NT2/D1 (cell line): ENCODE data around the gene ZDHHC4.

Experiments used
- DNase-seq: peaks from one replicate; pipeline ENCODE4 v3.0.0-alpha.2; 2011; ENCODE audit warnings: low read depth, low spot score
- H3K27me3 ChIP-seq: 2 replicates; pipeline ENCODE4 v1.6.0; 2011; ENCODE audit warnings: mild to moderate bottlenecking; ENCODE audit not compliant: insufficient read length, insufficient read depth
- H3K36me3 ChIP-seq: 2 replicates; pipeline ENCODE4 v1.6.1; 2011; ENCODE audit warnings: mild to moderate bottlenecking, low read length, mixed read lengths; ENCODE audit not compliant: insufficient read depth, insufficient read length
- H3K4me1 ChIP-seq: 2 replicates; pipeline ENCODE4 v1.5.1; 2011; ENCODE audit not compliant: insufficient read depth, insufficient read length
- H3K4me3 ChIP-seq: 2 replicates; pipeline ENCODE4 v1.5.1; 2011; ENCODE audit warnings: low read depth; ENCODE audit not compliant: insufficient read length
- H3K9ac ChIP-seq: 2 replicates; pipeline ENCODE4 v1.6.0; 2011; ENCODE audit warnings: low read depth; ENCODE audit not compliant: insufficient read length
- H3K9me3 ChIP-seq: 2 replicates; pipeline ENCODE4 v1.5.1; 2011; ENCODE audit warnings: mild to moderate bottlenecking, low read length; ENCODE audit not compliant: insufficient read depth
- SUZ12 ChIP-seq: IDR thresholded peaks from 2 replicates; pipeline ENCODE4 v1.6.1; 2011; ENCODE audit not compliant: insufficient read length, insufficient read depth; ENCODE audit errors: extremely low read depth
- YY1 ChIP-seq: IDR thresholded peaks from 2 replicates; pipeline ENCODE4 v1.6.1; 2011; ENCODE audit not compliant: insufficient read length, insufficient read depth
- ZNF274 ChIP-seq: IDR thresholded peaks from 2 replicates; pipeline ENCODE4 v1.6.1; 2011; ENCODE audit warnings: mild to moderate bottlenecking, low read depth, low read length

ZDHHC4 gene

DNA sequence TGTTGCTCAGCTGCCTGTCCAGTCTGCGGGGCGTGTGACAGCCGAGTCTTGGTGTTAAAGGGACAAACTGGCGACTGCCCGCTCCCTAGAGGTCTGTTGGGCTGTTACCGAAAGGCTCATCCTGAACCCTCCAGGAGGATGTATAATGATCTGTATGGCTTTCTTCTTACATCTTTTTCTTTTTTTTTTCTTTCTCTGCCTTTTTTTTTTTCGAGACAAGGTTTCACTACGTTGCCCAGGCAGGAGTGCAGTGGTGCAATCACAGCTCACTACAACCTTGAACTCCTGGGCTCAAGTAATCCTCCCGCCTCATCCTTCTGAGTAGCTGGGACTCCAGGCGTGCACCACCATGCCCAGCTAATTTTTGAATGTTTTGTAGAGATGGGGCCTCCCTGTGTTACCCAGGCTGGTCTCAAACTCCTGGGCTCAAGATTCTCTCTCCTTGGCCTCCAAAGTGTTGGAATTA, 13.4 kb downstream of the ZDHHC4 start:
- Histone ChIP-seq H3K27me3 (no peaks in the 10 kb centered on the region), H3K4me3 (peak overlapping the region; percentile 97), H3K36me3 (peaks cover 62% of the 10 kb centered on the region), H3K9me3 (no peaks in the 10 kb centered on the region), H3K4me1 (peaks cover 2% of the 10 kb centered on the region), H3K9ac (peak overlapping the region; percentile 98)
- no peak for DNase-seq
- no peak for TF ChIP-seq ZNF274
- no peak for TF ChIP-seq YY1
- no peak for TF ChIP-seq SUZ12

- TF ChIP-seq YY1 (no peak), SUZ12 (no peak), ZNF274 (no peak)
- Histone ChIP-seq H3K4me3 (no peak overlapping the region), H3K9ac (no peak overlapping the region), H3K27me3 (no peaks in the 10 kb centered on the region), H3K9me3 (no peaks in the 10 kb centered on the region), H3K4me1 (no peaks in the 10 kb centered on the region), H3K36me3 (peaks cover 82% of the 10 kb centered on the region)
- no peak for DNase-seq
These were observed 22.8 kb downstream of the ZDHHC4 start for GRCh38 chr7:6600093-6600492.

- Histone ChIP-seq H3K9ac (no peak overlapping the region), H3K36me3 (peaks cover 61% of the 10 kb centered on the region)
These were observed 27.2 kb downstream of the ZDHHC4 start for GRCh38 chr7:6604458-6604857.

GRCh38 chr7:6606866-6607583, 29.8 kb downstream of the ZDHHC4 start:
- H3K27me3 ChIP-seq: no peaks in the 10 kb centered on the region
- DNase-seq: no peak
- TF ChIP-seq YY1 (no peak), ZNF274 (no peak), SUZ12 (no peak)

More at GRCh38 chr7:6604458-6604857, 27.2 kb downstream of the ZDHHC4 start:
- no peak for DNase-seq
- TF ChIP-seq ZNF274 (no peak), SUZ12 (no peak), YY1 (no peak)
- peaks cover 3% of the 10 kb centered on the region for H3K4me1 ChIP-seq
- no peak overlapping the region for H3K4me3 ChIP-seq
- no peaks in the 10 kb centered on the region for H3K27me3 ChIP-seq
- no peaks in the 10 kb centered on the region for H3K9me3 ChIP-seq

DNA sequence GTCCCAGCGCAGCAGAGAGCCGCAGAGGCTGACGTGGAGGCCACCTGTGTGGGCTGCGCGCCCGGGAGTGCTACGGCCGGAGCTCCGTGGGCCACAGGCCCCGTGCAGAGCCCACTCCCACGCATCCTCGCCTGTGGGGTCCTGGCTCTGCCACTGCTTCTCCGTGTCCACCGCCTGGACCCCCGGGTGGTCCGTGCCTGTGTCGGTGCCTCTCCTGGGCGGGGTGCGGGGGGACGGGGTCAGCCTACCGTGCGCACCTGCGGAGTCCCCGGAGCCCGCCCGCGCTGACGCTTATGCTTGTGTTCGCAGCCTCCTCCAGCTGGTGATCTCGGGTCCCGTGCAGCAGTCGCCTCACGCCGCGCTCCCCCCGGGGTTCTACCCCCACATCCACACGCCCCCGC, 30.4 kb downstream of the ZDHHC4 start:
- H3K36me3 ChIP-seq: peaks cover 37% of the 10 kb centered on the region

More at GRCh38 chr7:6606866-6607583, 29.8 kb downstream of the ZDHHC4 start:
- peaks cover 43% of the 10 kb centered on the region for H3K36me3 ChIP-seq
- H3K9me3 ChIP-seq: no peaks in the 10 kb centered on the region; the same call in 1 of the 2 replicates
- peaks cover 3% of the 10 kb centered on the region for H3K4me1 ChIP-seq
- H3K4me3 ChIP-seq: no peak overlapping the region
- H3K9ac ChIP-seq: no peak overlapping the region

DNA sequence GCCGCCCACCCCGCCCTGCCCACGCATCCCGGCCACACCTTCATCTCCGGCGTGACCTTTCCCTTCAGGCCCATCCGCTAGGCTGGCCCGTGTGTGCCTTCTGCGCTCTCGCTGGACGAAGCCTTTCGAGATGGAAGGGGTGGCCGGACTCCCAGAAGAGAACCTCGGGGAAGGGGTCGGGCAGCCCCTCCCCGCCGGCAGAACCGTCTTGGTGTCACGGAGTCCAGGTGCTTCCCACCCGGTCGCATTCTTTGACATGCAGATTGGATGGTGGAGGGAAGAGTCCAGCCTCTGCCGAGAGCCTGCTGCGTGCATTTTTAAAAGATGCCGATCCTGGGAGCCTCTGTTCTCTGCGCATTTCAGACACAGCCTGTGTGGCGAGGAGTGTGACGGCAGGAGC, 30.8 kb downstream of the ZDHHC4 start:
- H3K4me3 ChIP-seq: no peak overlapping the region
- H3K27me3 ChIP-seq: peaks cover 6% of the 10 kb centered on the region
- peak overlapping the region; percentile 1 for H3K9ac ChIP-seq
- no peak for DNase-seq
- TF ChIP-seq YY1: no peak
- no peak for TF ChIP-seq ZNF274
- H3K4me1 ChIP-seq: peaks cover 3% of the 10 kb centered on the region
- H3K36me3 ChIP-seq: peaks cover 35% of the 10 kb centered on the region
- H3K9me3 ChIP-seq: no peaks in the 10 kb centered on the region; the same call in 1 of the 2 replicates

More for the DNA sequence above, 30.4 kb downstream of the ZDHHC4 start:
- no peak for DNase-seq
- peaks cover 3% of the 10 kb centered on the region for H3K27me3 ChIP-seq
- no peak overlapping the region for H3K4me3 ChIP-seq
- peak overlapping the region; percentile 21 for H3K9ac ChIP-seq
- TF ChIP-seq SUZ12 (no peak), ZNF274 (no peak), YY1 (no peak)
- peaks cover 3% of the 10 kb centered on the region for H3K4me1 ChIP-seq
- H3K9me3 ChIP-seq: no peaks in the 10 kb centered on the region; the same call in 1 of the 2 replicates

- H3K36me3 ChIP-seq: peaks cover 31% of the 10 kb centered on the region
These were observed 31.5 kb downstream of the ZDHHC4 start for GRCh38 chr7:6608794-6609193.

More at GRCh38 chr7:6608794-6609193, 31.5 kb downstream of the ZDHHC4 start:
- no peaks in the 10 kb centered on the region; the same call in 1 of the 2 replicates for H3K9me3 ChIP-seq
- DNase-seq: no peak
- TF ChIP-seq YY1: no peak
- TF ChIP-seq SUZ12: no peak
- no peak for TF ChIP-seq ZNF274
- H3K4me3 ChIP-seq: no peak overlapping the region
- peaks cover 6% of the 10 kb centered on the region for H3K27me3 ChIP-seq
- peaks cover 8% of the 10 kb centered on the region for H3K4me1 ChIP-seq
- H3K9ac ChIP-seq: no peak overlapping the region
